ENCODE measurements around the gene COG5. TPM values are rescaled to one million over a fixed set of nuclear protein-coding genes. Genes with fewer than 3 reads are reported as not detected.

Gene COG5
- total RNA-seq, 1 experiment from 2014 or later = 29.1 TPM

GRCh38 chr7:107432261-107432660, 131.5 kb downstream of the COG5 start:
- Histone ChIP-seq H3K36me3 (ENCODE audit: control insufficient read depth, insufficient read depth, low read length) (no peaks in the 10 kb centered on the region), H3K4me1 (ENCODE audit: control insufficient read depth, insufficient read depth, low read length) (no peaks in the 10 kb centered on the region), H3K4me3 (ENCODE audit: low read depth in 2 of 2, low read length in 2 of 2) (no peak overlapping the region), H3K27me3 (ENCODE audit: control insufficient read depth, insufficient read depth, low read length) (no peaks in the 10 kb centered on the region), H3K9me3 (ENCODE audit: control insufficient read depth, insufficient read depth, low read depth, low read length) (no peaks in the 10 kb centered on the region), H3K27ac (ENCODE audit: low read length) (no peak overlapping the region)
- in situ Hi-C loops (cut with HindIII; ENCODE audit: low pct_unique_long_range_greater_than_20kb, low sequenced_read_pairs) (no loop called here), intact Hi-C loops (cut with micrococcal nuclease; ENCODE audit: unreplicated experiment) (no loop called here)
- ChIA-PET CTCF (no interaction called here), POLR2A (no interaction called here)
- ATAC-seq (no peak), DNase-seq (ENCODE audit: low read depth, low spot score) (no peak)
- TF ChIP-seq TCF7L2 (IDR thresholded peaks at IDR 0.05; ENCODE audit: low read depth, low read length) = no peak
- no peak for TF ChIP-seq CTCF (IDR thresholded peaks at IDR 0.05)
- no peak for TF ChIP-seq SIN3A (IDR thresholded peaks at IDR 0.05; ENCODE audit: borderline replicate concordance, insufficient read depth, low read depth, low read length)
- TF ChIP-seq POLR2AphosphoS5 (IDR thresholded peaks at IDR 0.05; ENCODE audit: low read depth, low read length) = no peak
- TF ChIP-seq REST (IDR thresholded peaks at IDR 0.05; ENCODE audit: insufficient read depth in 1 of 2, low read depth in 2 of 2, low read length in 1 of 2) = no peak
- BruUV-seq (replicated peaks) = no TSS peak

GRCh38 chr7:107430057-107430456, 133.7 kb downstream of the COG5 start:
- H3K36me3 ChIP-seq (ENCODE audit: control insufficient read depth, insufficient read depth, low read length) = no peaks in the 10 kb centered on the region
- H3K4me3 ChIP-seq (ENCODE audit: low read depth in 2 of 2, low read length in 2 of 2) = no peak overlapping the region
- intact Hi-C loops (cut with micrococcal nuclease; ENCODE audit: unreplicated experiment) (no loop called here), in situ Hi-C loops (cut with HindIII; ENCODE audit: low pct_unique_long_range_greater_than_20kb, low sequenced_read_pairs) (no loop called here)
- H3K27me3 ChIP-seq (ENCODE audit: control insufficient read depth, insufficient read depth, low read length) = no peaks in the 10 kb centered on the region
- H3K4me1 ChIP-seq (ENCODE audit: control insufficient read depth, insufficient read depth, low read length) = no peaks in the 10 kb centered on the region
- BruUV-seq (replicated peaks) = no TSS peak
- TF ChIP-seq REST (IDR thresholded peaks at IDR 0.05; ENCODE audit: insufficient read depth in 1 of 2, low read depth in 2 of 2, low read length in 1 of 2) (no peak), TCF7L2 (IDR thresholded peaks at IDR 0.05; ENCODE audit: low read depth, low read length) (no peak), CTCF (IDR thresholded peaks at IDR 0.05) (no peak), POLR2AphosphoS5 (IDR thresholded peaks at IDR 0.05; ENCODE audit: low read depth, low read length) (no peak), SIN3A (IDR thresholded peaks at IDR 0.05; ENCODE audit: borderline replicate concordance, insufficient read depth, low read depth, low read length) (no peak)
- no peak for ATAC-seq
- ChIA-PET CTCF (no interaction called here), POLR2A (no interaction called here)
- no peak for DNase-seq (ENCODE audit: low read depth, low spot score)
- no peaks in the 10 kb centered on the region for H3K9me3 ChIP-seq (ENCODE audit: control insufficient read depth, insufficient read depth, low read depth, low read length)
- no peak overlapping the region for H3K27ac ChIP-seq (ENCODE audit: low read length)
